Caco-2 (cell line): ENCODE results near the gene PPFIA3. TPM values are rescaled to one million over a fixed set of nuclear protein-coding genes. Genes with fewer than 3 reads are reported as not detected.
"Not testable (repeated sequence)": the region's sequence is repeated elsewhere in the genome, so short reads cannot be mapped to it uniquely, and the experiment has no call there.

Experiments used
- BruUV-seq: library from RNA; stranded (reverse); fragments of 400-500 nt; replicated peaks from 2 replicates; lab custom pipeline; 2021; lab: Mats Ljungman, UMichigan
- CTCF ChIA-PET: fragments of 300-600 bp; sonication (Branson Sonifier 250); formaldehyde crosslinking; loops from one replicate; lab custom pipeline; 2022; ENCODE audit warnings: antibody characterized with exemption; lab: Charles Lee
- POLR2A ChIA-PET: fragments of 300-600 bp; sonication (Branson Sonifier 250); formaldehyde crosslinking; loops from one replicate; lab custom pipeline; 2022; ENCODE audit warnings: antibody characterized with exemption; lab: Charles Lee
- DNase-seq, 2 experiments: peaks; one replicate each; pipeline versions ENCODE4 v3.0.0 to v3.0.0-alpha.2; 2020 to 2022
- H3K27me3 ChIP-seq: replicated peaks from 2 replicates; pipeline ENCODE4 v1.6.0; 2011; ENCODE audit warnings: low read length; ENCODE audit not compliant: control insufficient read depth, insufficient read depth
- H3K36me3 ChIP-seq: 2 replicates; pipeline ENCODE4 v1.5.1; 2011; ENCODE audit warnings: low read length; ENCODE audit not compliant: control insufficient read depth, insufficient read depth
- H3K4me1 ChIP-seq: fragments of 250-450 bp; sonication (Bioruptor Pico); 2 replicates; pipeline ENCODE4 v1.5.1; 2020; ENCODE audit warnings: mild to moderate bottlenecking
- H3K4me3 ChIP-seq: 2 replicates; pipeline ENCODE4 v1.5.1; 2011; ENCODE audit warnings: low read depth, mild to moderate bottlenecking, control low read depth, low read length
- H3K9me3 ChIP-seq: fragments of 250-450 bp; sonication (Bioruptor Pico); 2 replicates; pipeline ENCODE4 v1.5.1; 2020; ENCODE audit warnings: mild to moderate bottlenecking, moderate library complexity
- H3K27ac Mint-ChIP-seq: one replicate; pipeline ENCODE4 v1.8.0; 2022; ENCODE audit warnings: mixed read lengths; ENCODE audit not compliant: unreplicated experiment
- H3K27me3 Mint-ChIP-seq: one replicate; pipeline ENCODE4 v1.8.0; 2022; ENCODE audit warnings: mixed read lengths; ENCODE audit not compliant: insufficient read depth, unreplicated experiment
- H3K36me3 Mint-ChIP-seq: one replicate; pipeline ENCODE4 v1.8.0; 2022; ENCODE audit warnings: mild to moderate bottlenecking, mixed read lengths; ENCODE audit not compliant: insufficient read depth, unreplicated experiment
- H3K4me1 Mint-ChIP-seq: one replicate; pipeline ENCODE4 v1.8.0; 2022; ENCODE audit warnings: low read depth, mixed read lengths; ENCODE audit not compliant: unreplicated experiment
- H3K4me3 Mint-ChIP-seq: one replicate; pipeline ENCODE4 v1.8.0; 2022; ENCODE audit warnings: mild to moderate bottlenecking, moderate library complexity, mixed read lengths; ENCODE audit not compliant: unreplicated experiment
- H3K9me3 Mint-ChIP-seq: one replicate; pipeline ENCODE4 v1.8.0; 2022; ENCODE audit warnings: mixed read lengths; ENCODE audit not compliant: unreplicated experiment
- CTCF ChIP-seq, 2 experiments: fragments of 200-600 bp in 1 of 2; IDR thresholded peaks; 1 replicate in 1 of 2; 2 replicates in 1 of 2; pipeline versions ENCODE4 v1.5.1 to v1.8.0; 2011 to 2022; ENCODE audit warnings: antibody characterized with exemption in 1 of 2, control low read depth in 1 of 2, inconsistent platforms in 1 of 2, low read depth in 1 of 2, low read length in 1 of 2, mild to moderate bottlenecking in 1 of 2, moderate library complexity in 1 of 2; ENCODE audit not compliant: insufficient read depth in 1 of 2, severe bottlenecking in 1 of 2, unreplicated experiment in 1 of 2
- intact Hi-C: fragments of 100-400 bp; cut with micrococcal nuclease; formaldehyde crosslinking; loops from one replicate; pipeline ENCODE4 v1.10.0; 2022; ENCODE audit not compliant: unreplicated experiment
- total RNA-seq: library from RNA; stranded (reverse); gene quantifications from 2 replicates; pipeline ENCODE4 v1.2.3, GENCODE V29; 2022

The PPFIA3 gene
- total RNA-seq, 1 experiment from 2014 or later: 11.8 TPM

GRCh38 chr19:49142866-49143335 is 23.6 kb downstream of the PPFIA3 start:
- ChIA-PET POLR2A (no interaction called here), CTCF (interaction anchor here (0.6 to 1.2 kb wide), 2 partner anchors 44 to 45 kb away, joined by 3 to 7 read pairs; no protein-coding TSS in a partner anchor)
- DNase-seq: peak; percentile 87 to 90

GRCh38 chr19:49145573-49146407 is 26.4 kb downstream of the PPFIA3 start:
- intact Hi-C loops: loop anchor here (5.0 kb wide), 1 partner anchor 48 kb away; no protein-coding TSS in a partner anchor
- ChIA-PET POLR2A (no interaction called here), CTCF (interaction anchor here (1.3 to 1.4 kb wide), 2 partner anchors 48 to 53 kb away, joined by 3 to 8 read pairs; no protein-coding TSS in a partner anchor)
- Histone ChIP-seq H3K4me3 (no peak overlapping the region), H3K9me3 (no peaks in the 10 kb centered on the region), H3K27me3 (no peaks in the 10 kb centered on the region), H3K4me1 (peaks cover 9% of the 10 kb centered on the region), H3K36me3 (peaks cover 1% of the 10 kb centered on the region; the same call in 1 of the 2 replicates)
- peaks cover 19% of the 10 kb centered on the region for H3K4me1 Mint-ChIP-seq
- TF ChIP-seq CTCF (IDR thresholded peaks at IDR 0.05; ENCODE audit: insufficient read depth in 1 of 2, low read depth in 1 of 2, low read length in 1 of 2, severe bottlenecking in 1 of 2, unreplicated experiment in 1 of 2): peak; percentile 84 to 85
- H3K36me3 Mint-ChIP-seq: peaks cover 40% of the 10 kb centered on the region
- no peak overlapping the region for H3K27ac Mint-ChIP-seq
- no peak overlapping the region for H3K4me3 Mint-ChIP-seq
- H3K27me3 Mint-ChIP-seq: no peaks in the 10 kb centered on the region
- BruUV-seq: no TSS peak
- peak in 1 of 2 experiments; percentile 81 for DNase-seq
- no peaks in the 10 kb centered on the region for H3K9me3 Mint-ChIP-seq

More at GRCh38 chr19:49142866-49143335, 23.6 kb downstream of the PPFIA3 start:
- intact Hi-C loops: no loop called here
- no peaks in the 10 kb centered on the region for H3K9me3 ChIP-seq
- Mint-ChIP-seq H3K4me3 (peak overlapping the region; percentile 65), H3K27ac (peak overlapping the region; percentile 30), H3K27me3 (no peaks in the 10 kb centered on the region), H3K36me3 (peaks cover 19% of the 10 kb centered on the region), H3K9me3 (no peaks in the 10 kb centered on the region), H3K4me1 (peaks cover 13% of the 10 kb centered on the region)
- peaks cover 1% of the 10 kb centered on the region; the same call in 1 of the 2 replicates for H3K36me3 ChIP-seq
- BruUV-seq: no TSS peak
- no peaks in the 10 kb centered on the region for H3K4me1 ChIP-seq
- no peak for TF ChIP-seq CTCF (IDR thresholded peaks at IDR 0.05; ENCODE audit: insufficient read depth in 1 of 2, low read depth in 1 of 2, low read length in 1 of 2, severe bottlenecking in 1 of 2, unreplicated experiment in 1 of 2)
- no peaks in the 10 kb centered on the region for H3K27me3 ChIP-seq
- H3K4me3 ChIP-seq: peak overlapping the region; percentile 46

DNA sequence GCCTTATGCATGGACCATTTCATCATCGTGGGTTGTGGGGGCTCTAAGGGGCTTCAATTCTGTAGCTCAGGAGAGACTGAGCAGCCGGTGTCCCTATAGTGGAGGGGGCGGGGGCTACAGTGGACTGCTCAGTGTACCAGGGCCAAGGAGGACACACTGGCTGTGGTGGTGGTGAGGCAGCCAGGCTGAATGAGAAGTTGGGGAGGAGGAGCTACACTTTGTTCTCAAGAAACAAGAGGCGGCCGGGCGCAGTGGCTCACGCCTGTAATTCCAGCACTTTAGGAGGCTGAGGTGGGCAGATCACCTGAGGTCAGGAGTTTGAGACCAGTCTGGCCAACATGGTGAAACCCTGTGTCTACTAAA is 27.0 kb downstream of the PPFIA3 start:
- CTCF ChIA-PET: interaction anchor here (1.2 to 1.4 kb wide), 3 partner anchors 19 to 52 kb away, joined by 3 to 8 read pairs (median 3); no protein-coding TSS in a partner anchor
- not testable (repeated sequence) for H3K9me3 ChIP-seq, H3K36me3 ChIP-seq, H3K27me3 ChIP-seq, H3K9me3 Mint-ChIP-seq, H3K4me3 ChIP-seq, H3K27me3 Mint-ChIP-seq, DNase-seq, H3K4me3 Mint-ChIP-seq, H3K27ac Mint-ChIP-seq, BruUV-seq
- peaks cover 21% of the 10 kb centered on the region for H3K4me1 Mint-ChIP-seq
- peaks cover 42% of the 10 kb centered on the region for H3K36me3 Mint-ChIP-seq
- POLR2A ChIA-PET: interaction anchor here (0.6 kb wide), 1 partner anchor 153 kb away, joined by 7 read pairs; the partner anchor contains the start of gene RUVBL2
- peaks cover 13% of the 10 kb centered on the region for H3K4me1 ChIP-seq
- intact Hi-C loops: loop anchor here (5.0 kb wide), 1 partner anchor 49 kb away; no protein-coding TSS in a partner anchor
